HepG2 (cell line): ENCODE results near the gene KDM2B. TPM values are rescaled to one million over a fixed set of nuclear protein-coding genes. Genes with fewer than 3 reads are reported as not detected.

Experiments
- ATF1 ChIP-seq: IDR thresholded peaks from 2 replicates; pipeline ENCODE4 v1.6.1; 2016; ENCODE audit warnings: mild to moderate bottlenecking, control low read depth
- BCL3 ChIP-seq: sonication (generic); formaldehyde crosslinking; IDR thresholded peaks from 2 replicates; pipeline ENCODE4 v1.5.1; 2020; ENCODE audit warnings: mild to moderate bottlenecking, missing genetic modification reagents, moderate library complexity
- CENPBD1 ChIP-seq: sonication (generic); formaldehyde crosslinking; IDR thresholded peaks from 2 replicates; pipeline ENCODE4 v1.8.0; 2022; ENCODE audit warnings: missing genetic modification reagents, low read depth, mild to moderate bottlenecking, borderline replicate concordance
- DNMT3B ChIP-seq: conservative IDR thresholded peaks from 2 replicates; pipeline ENCODE4 v1.6.1; 2016; ENCODE audit warnings: missing biosample characterization, control low read depth
- FOXC1 ChIP-seq: sonication (generic); formaldehyde crosslinking; IDR thresholded peaks from 2 replicates; pipeline ENCODE4 v1.8.0; 2022; ENCODE audit warnings: mild to moderate bottlenecking, missing genetic modification reagents, borderline replicate concordance
- HIVEP1 ChIP-seq: sonication (generic); formaldehyde crosslinking; IDR thresholded peaks from 2 replicates; pipeline ENCODE4 v1.4.0; 2020; ENCODE audit warnings: mild to moderate bottlenecking, missing genetic modification reagents
- HNRNPL ChIP-seq: fragments of 200-400 bp; formaldehyde crosslinking; IDR thresholded peaks from 2 replicates; pipeline ENCODE4 v1.6.1; 2017; ENCODE audit warnings: mild to moderate bottlenecking, low read depth, low read length
- HOXA5 ChIP-seq: sonication (generic); formaldehyde crosslinking; IDR thresholded peaks from 2 replicates; pipeline ENCODE4 v1.4.0; 2020; ENCODE audit warnings: missing genetic modification reagents
- MED8 ChIP-seq: sonication (generic); formaldehyde crosslinking; IDR thresholded peaks from 2 replicates; pipeline ENCODE4 v1.8.1; 2023; ENCODE audit warnings: mild to moderate bottlenecking, missing genetic modification reagents; ENCODE audit not compliant: insufficient replicate concordance
- MEF2D ChIP-seq: sonication (generic); formaldehyde crosslinking; IDR thresholded peaks from 2 replicates; pipeline ENCODE4 v1.5.1; 2020; ENCODE audit warnings: mild to moderate bottlenecking, missing genetic modification reagents
- MXD4 ChIP-seq: IDR thresholded peaks from 2 replicates; pipeline ENCODE4 v1.6.1; 2016; ENCODE audit warnings: mild to moderate bottlenecking, missing biosample characterization, missing genetic modification reagents
- NFKBIZ ChIP-seq: IDR thresholded peaks from 2 replicates; pipeline ENCODE4 v1.6.1; 2018; ENCODE audit warnings: missing genetic modification reagents, missing compliant biosample characterization
- NFRKB ChIP-seq: fragments of 450-650 bp; IDR thresholded peaks from 2 replicates; pipeline ENCODE4 v1.6.1; 2017
- NFYC ChIP-seq: IDR thresholded peaks from 2 replicates; pipeline ENCODE4 v1.6.1; 2016; ENCODE audit warnings: missing genetic modification reagents, missing compliant biosample characterization
- NKX3-1 ChIP-seq: sonication (generic); formaldehyde crosslinking; IDR thresholded peaks from 2 replicates; pipeline ENCODE4 v1.5.0; 2020; ENCODE audit warnings: missing genetic modification reagents
- TFDP1 ChIP-seq: IDR thresholded peaks from 2 replicates; pipeline ENCODE4 v1.6.1; 2016; ENCODE audit warnings: missing compliant biosample characterization, missing genetic modification reagents, borderline replicate concordance
- THAP7 ChIP-seq: sonication (generic); formaldehyde crosslinking; IDR thresholded peaks from 2 replicates; pipeline ENCODE4 v1.8.1; 2023; ENCODE audit warnings: mild to moderate bottlenecking, missing genetic modification reagents
- TRIM24 ChIP-seq: sonication (generic); formaldehyde crosslinking; IDR thresholded peaks from 2 replicates; pipeline ENCODE4 v1.8.0; 2022; ENCODE audit warnings: mild to moderate bottlenecking, missing genetic modification reagents
- ZNF432 ChIP-seq: sonication (generic); formaldehyde crosslinking; IDR thresholded peaks from 2 replicates; pipeline ENCODE4 v1.5.0; 2020; ENCODE audit warnings: missing genetic modification reagents, mild to moderate bottlenecking, borderline replicate concordance
- ZNF570 ChIP-seq: sonication (generic); formaldehyde crosslinking; IDR thresholded peaks from 2 replicates; pipeline ENCODE4 v1.4.0; 2020; ENCODE audit warnings: mild to moderate bottlenecking, missing genetic modification reagents, borderline replicate concordance
- ZNF7 ChIP-seq: IDR thresholded peaks from 2 replicates; pipeline ENCODE4 v1.6.1; 2016; ENCODE audit warnings: missing biosample characterization, missing genetic modification reagents
- ZNF710 ChIP-seq: sonication (generic); formaldehyde crosslinking; IDR thresholded peaks from 2 replicates; pipeline ENCODE4 v1.5.0; 2020; ENCODE audit warnings: mild to moderate bottlenecking, missing genetic modification reagents, borderline replicate concordance
- ZSCAN29 ChIP-seq: sonication (generic); formaldehyde crosslinking; conservative IDR thresholded peaks from 2 replicates; pipeline ENCODE4 v1.4.0; 2020; ENCODE audit warnings: mild to moderate bottlenecking, missing genetic modification reagents
- polyA plus RNA-seq, 8 experiments: library from polyadenylated mRNA; depleted of rRNA in 3 of 8; stranded (reverse) in 7 of 8; unstranded in 1 of 8; fragments of >200 nt; fragmentation: Illumina TruSeq in 4 of 8; extraction: Trizol in 4 of 8; gene quantifications; 2 replicates each; pipeline versions ENCODE4 v1.2.1 to v1.2.3, GENCODE V29; 2011 to 2016; ENCODE audit warnings: low read depth in 4 of 8, missing spikeins in 1 of 8, mixed read lengths in 1 of 8; ENCODE audit not compliant: insufficient read depth in 1 of 8
- total RNA-seq, 5 experiments: library from RNA; depleted of rRNA; stranded (reverse); fragments of >200 nt; fragmentation: Illumina TruSeq; extraction: Trizol; gene quantifications; 2 replicates each; pipeline ENCODE4 v1.2.3, GENCODE V29; 2016; ENCODE audit warnings: low read depth in 1 of 5

KDM2B gene
- total and polyA plus RNA-seq, 2 of the 13 experiments (the other 11 are each of a cell fraction or from before 2014, with no cell fraction given): 17.5 to 26.1 TPM

GRCh38 chr12:121400332-121401139 lies 180.3 kb downstream of the KDM2B start (continued):
- no peak for TF ChIP-seq TFDP1
- TF ChIP-seq ZSCAN29 (CRISPR knock-in tag): no peak
- 0 out of 2 replicates have a peak, but pooled peaks have one; percentile 10 for TF ChIP-seq NFYC (CRISPR knock-in tag)
- TF ChIP-seq BCL3 (CRISPR knock-in tag): no peak
- TF ChIP-seq MEF2D (CRISPR knock-in tag): no peak
- peak; percentile 40; the same call in 1 of the 2 replicates for TF ChIP-seq FOXC1 (CRISPR knock-in tag)
- no peak for TF ChIP-seq ATF1 (CRISPR knock-in tag)
- no peak for TF ChIP-seq NFRKB
- no peak for TF ChIP-seq CENPBD1 (CRISPR knock-in tag)
- TF ChIP-seq HNRNPL: no peak
- no peak for TF ChIP-seq ZNF7
- no peak for TF ChIP-seq ZNF710
- TF ChIP-seq TRIM24 (CRISPR knock-in tag): no peak
- no peak for TF ChIP-seq ZNF570 (CRISPR knock-in tag)
- TF ChIP-seq DNMT3B (CRISPR knock-in tag): no peak
- no peak for TF ChIP-seq NFKBIZ (CRISPR knock-in tag)
- TF ChIP-seq MXD4 (CRISPR knock-in tag): no peak
- peak; percentile 0; the same call in 1 of the 2 replicates for TF ChIP-seq NKX3-1 (CRISPR knock-in tag)
- TF ChIP-seq HOXA5 (CRISPR knock-in tag): no peak; the same call in 1 of the 2 replicates
- no peak for TF ChIP-seq HIVEP1 (CRISPR knock-in tag)
- TF ChIP-seq THAP7 (CRISPR knock-in tag): no peak
- TF ChIP-seq MED8: no peak
- TF ChIP-seq ZNF432 (CRISPR knock-in tag): no peak
